A549 (cell line): Measurements from ENCODE around the gene ADD2.

Experiments used
- ATOH8 ChIP-seq: fragments of 250-450 bp; sonication (Bioruptor Pico); IDR thresholded peaks from 2 replicates; pipeline ENCODE4 v1.5.0; 2020; ENCODE audit warnings: low read depth, mild to moderate bottlenecking, moderate library complexity
- BCL3 ChIP-seq: fragments of >200 bp; sonication (Bioruptor Twin); formaldehyde crosslinking; IDR thresholded peaks from 3 replicates; pipeline ENCODE4 v1.6.1; 2016
- CHD4 ChIP-seq: fragments of 200-600 bp; sonication (generic); IDR thresholded peaks from 2 replicates; pipeline ENCODE4 v1.6.1; 2016; ENCODE audit warnings: antibody characterized with exemption, mild to moderate bottlenecking, borderline replicate concordance
- CTCF ChIP-seq: fragments of >200 bp; sonication (Bioruptor Twin); formaldehyde crosslinking; IDR thresholded peaks from 3 replicates; pipeline ENCODE4 v1.5.1; 2016
- ELK1 ChIP-seq: fragments of 150-350 bp; IDR thresholded peaks from 2 replicates; pipeline ENCODE4 v1.6.1; 2014; ENCODE audit warnings: low read depth, mild to moderate bottlenecking, low read length
- HES2 ChIP-seq: fragments of >200 bp; sonication (Bioruptor Twin); formaldehyde crosslinking; IDR thresholded peaks from 2 replicates; pipeline ENCODE4 v1.6.1; 2016
- JUN ChIP-seq, 2 experiments: fragments of >200 bp; sonication (Bioruptor Twin); formaldehyde crosslinking; IDR thresholded peaks; 2 replicates in 1 of 2; 3 replicates in 1 of 2; pipeline ENCODE4 v1.6.1; 2016 to 2017
- PHF8 ChIP-seq: fragments of 200-600 bp; sonication (generic); IDR thresholded peaks from 2 replicates; pipeline ENCODE4 v1.6.1; 2016; ENCODE audit warnings: low read depth, mild to moderate bottlenecking, antibody characterized with exemption, moderate library complexity, borderline replicate concordance
- POLR2A ChIP-seq: IDR thresholded peaks from 2 replicates; pipeline ENCODE4 v1.6.1; 2012; ENCODE audit warnings: mild to moderate bottlenecking, low read length
- RAD21 ChIP-seq, 2 experiments: fragments of >200 bp in 1 of 2; sonication (Bioruptor Twin) in 1 of 2; formaldehyde crosslinking in 1 of 2; IDR thresholded peaks in 1 of 2; conservative IDR thresholded peaks in 1 of 2; 2 replicates in 1 of 2; 3 replicates in 1 of 2; pipeline ENCODE4 v1.6.1; 2012 to 2018; ENCODE audit warnings: inconsistent platforms in 1 of 2
- RCOR1 ChIP-seq: fragments of 150-350 bp; IDR thresholded peaks from 2 replicates; pipeline ENCODE4 v1.6.1; 2014; ENCODE audit warnings: antibody characterized with exemption, low read length, low read depth
- RFX5 ChIP-seq: fragments of 450-650 bp; IDR thresholded peaks from 2 replicates; pipeline ENCODE4 v1.7.1; 2014; ENCODE audit warnings: antibody characterized with exemption, mild to moderate bottlenecking, moderate library complexity
- SMC3 ChIP-seq: fragments of >200 bp; sonication (Bioruptor Twin); formaldehyde crosslinking; IDR thresholded peaks from 3 replicates; pipeline ENCODE4 v1.6.1; 2018; ENCODE audit warnings: inconsistent platforms

- TF ChIP-seq POLR2A, result no peak
- no peak for TF ChIP-seq CTCF
- TF ChIP-seq BCL3, result no peak
- TF ChIP-seq JUN (IDR thresholded peaks at IDR 0.05), result no peak
- no peak for TF ChIP-seq ELK1
- TF ChIP-seq CHD4, result no peak
- TF ChIP-seq RAD21 (conservative IDR thresholded peaks at IDR 0.05 in 1 of 2, IDR thresholded peaks at IDR 0.05 in 1 of 2), result no peak
- TF ChIP-seq RCOR1, result no peak
- no peak for TF ChIP-seq HES2
- TF ChIP-seq RFX5, result no peak
- no peak for TF ChIP-seq ATOH8
- TF ChIP-seq PHF8, result no peak
- TF ChIP-seq SMC3, result no peak
Measured at GRCh38 chr2:70607121-70607561, 160.9 kb downstream of the ADD2 start.
